Mucosa of descending colon (tissue), 3 donors: ENCODE measurements around the gene CMC1. TPM values are rescaled to one million over a fixed set of nuclear protein-coding genes. Genes with fewer than 3 reads are reported as not detected.

ENCODE experiments used
- ATAC-seq: fragments of 200-7000 bp; cut with Tn5 transposase; one replicate; pipeline ENCODE4 v1.9.1; 2020; ENCODE audit warnings: mild to moderate bottlenecking, moderate library complexity
- DNase-seq, 3 donors: peaks; one replicate each; pipeline ENCODE4 v3.0.0-alpha.2; 2020
- H3K36me3 ChIP-seq: fragments of 200-600 bp; one replicate; pipeline ENCODE4 v1.8.0; 2021; ENCODE audit warnings: low read depth, mild to moderate bottlenecking
- H3K4me1 ChIP-seq: fragments of 200-600 bp; one replicate; pipeline ENCODE4 v1.8.0; 2021; ENCODE audit warnings: low read depth, mild to moderate bottlenecking
- H3K4me3 ChIP-seq: fragments of 200-600 bp; one replicate; pipeline ENCODE4 v1.8.0; 2021; ENCODE audit warnings: mild to moderate bottlenecking
- H3K9me3 ChIP-seq: fragments of 200-600 bp; one replicate; pipeline ENCODE4 v1.8.0; 2021; ENCODE audit warnings: mild to moderate bottlenecking
- intact Hi-C, 2 donors: fragments of 100-400 bp; cut with DNase I in 1 of 2; cut with micrococcal nuclease in 1 of 2; formaldehyde crosslinking; loops; one replicate each; pipeline versions ENCODE4 v1.11.0 to v1.11.1; 2022; cut with DNase I, micrococcal nuclease
- total RNA-seq, 3 donors: library from RNA; stranded (reverse); fragmentation: NEBNext Ultra II Directional in 2 of 3; extraction: Animal tissue kit (Norgen Biotek cat#: 25700) in 2 of 3; gene quantifications; one replicate each; pipeline versions ENCODE4 v1.2.1 to v1.2.4, GENCODE V29; 2021 to 2023
- TF ChIP-seq, protein P1 (sequence below): fragments of 200-600 bp; IDR thresholded peaks from one replicate; pipeline ENCODE4 v1.8.0; 2022; ENCODE audit warnings: antibody characterized with exemption, mild to moderate bottlenecking
- donor health status: DM: no; HTN: no; CAD: no; lungs with moderate emphysema.
- donor health status: DM: no; HTN: no; CAD: no.
- donor health status: DM: no; HTN: yes; CAD: no.

Gene CMC1
- total RNA-seq, 3 donors from 2014 or later: 23.3 to 34.9 (median 31.1) TPM

DNA sequence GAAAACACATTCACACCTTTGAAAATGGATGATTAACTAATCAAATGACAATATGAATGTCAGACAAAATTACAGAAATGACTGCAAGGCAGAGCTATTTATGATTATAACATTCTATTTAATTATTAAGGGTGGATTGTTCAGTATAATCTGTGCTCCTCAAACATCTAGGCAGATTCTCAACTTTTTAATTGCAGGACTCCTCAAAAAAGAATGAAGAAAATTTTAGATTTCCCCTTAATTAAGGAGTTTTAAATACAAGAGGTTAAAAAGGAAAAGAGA lies 22.6 kb upstream of the CMC1 start:
- Histone ChIP-seq H3K4me3 (no peak overlapping the region), H3K36me3 (no peaks in the 10 kb centered on the region), H3K4me1 (no peaks in the 10 kb centered on the region), H3K9me3 (peaks cover 10% of the 10 kb centered on the region)
- ATAC-seq (no peak), DNase-seq (no peak)
- intact Hi-C loops: no loop called here
- TF ChIP-seq, protein P1, sequence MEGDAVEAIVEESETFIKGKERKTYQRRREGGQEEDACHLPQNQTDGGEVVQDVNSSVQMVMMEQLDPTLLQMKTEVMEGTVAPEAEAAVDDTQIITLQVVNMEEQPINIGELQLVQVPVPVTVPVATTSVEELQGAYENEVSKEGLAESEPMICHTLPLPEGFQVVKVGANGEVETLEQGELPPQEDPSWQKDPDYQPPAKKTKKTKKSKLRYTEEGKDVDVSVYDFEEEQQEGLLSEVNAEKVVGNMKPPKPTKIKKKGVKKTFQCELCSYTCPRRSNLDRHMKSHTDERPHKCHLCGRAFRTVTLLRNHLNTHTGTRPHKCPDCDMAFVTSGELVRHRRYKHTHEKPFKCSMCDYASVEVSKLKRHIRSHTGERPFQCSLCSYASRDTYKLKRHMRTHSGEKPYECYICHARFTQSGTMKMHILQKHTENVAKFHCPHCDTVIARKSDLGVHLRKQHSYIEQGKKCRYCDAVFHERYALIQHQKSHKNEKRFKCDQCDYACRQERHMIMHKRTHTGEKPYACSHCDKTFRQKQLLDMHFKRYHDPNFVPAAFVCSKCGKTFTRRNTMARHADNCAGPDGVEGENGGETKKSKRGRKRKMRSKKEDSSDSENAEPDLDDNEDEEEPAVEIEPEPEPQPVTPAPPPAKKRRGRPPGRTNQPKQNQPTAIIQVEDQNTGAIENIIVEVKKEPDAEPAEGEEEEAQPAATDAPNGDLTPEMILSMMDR: no peak

DNA sequence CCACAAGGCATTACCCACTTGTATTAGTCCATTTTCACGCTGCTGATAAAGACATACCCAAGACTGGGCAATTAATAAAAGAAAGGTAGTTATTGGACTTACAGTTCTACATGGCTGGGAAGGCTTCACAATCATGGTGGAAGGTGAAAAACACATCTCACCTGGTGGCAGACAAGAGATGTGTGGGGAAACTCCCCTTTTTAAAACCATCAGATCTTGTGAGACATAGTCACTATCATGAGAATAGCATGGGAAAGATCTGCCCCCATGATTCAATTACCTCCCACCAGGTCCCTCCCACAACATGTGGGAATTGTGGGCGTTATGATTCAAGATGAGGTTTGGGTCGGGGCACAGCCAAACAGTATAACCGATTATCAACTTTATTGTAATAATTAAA lies 17.0 kb upstream of the CMC1 start:
- no peak overlapping the region for H3K4me3 ChIP-seq
- H3K4me1 ChIP-seq: no peaks in the 10 kb centered on the region
- DNase-seq (no peak), ATAC-seq (no peak)
- no peaks in the 10 kb centered on the region for H3K36me3 ChIP-seq
- H3K9me3 ChIP-seq: no peaks in the 10 kb centered on the region
- TF ChIP-seq, protein P1: no peak
- intact Hi-C loops: no loop called here

DNA sequence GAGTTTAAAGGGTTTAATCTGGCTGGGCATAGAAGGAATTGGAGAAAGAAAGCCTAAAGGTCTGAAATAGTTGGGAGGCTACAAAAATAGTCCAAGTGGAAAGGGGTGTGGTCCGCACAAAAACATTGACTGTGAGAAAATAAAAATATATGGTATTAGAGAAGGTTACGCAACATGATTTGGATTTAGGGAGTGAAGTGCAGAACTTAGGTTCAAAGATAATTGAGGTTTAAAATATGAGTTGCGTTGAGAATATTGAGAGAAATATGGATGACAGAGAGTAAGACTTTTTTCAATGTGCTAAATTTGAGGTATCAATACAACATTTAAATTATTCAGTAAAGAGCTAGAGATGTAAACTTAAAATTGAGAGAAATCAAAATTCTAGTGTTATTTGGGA lies 15.4 kb upstream of the CMC1 start:
- Histone ChIP-seq H3K4me3 (no peak overlapping the region), H3K9me3 (no peaks in the 10 kb centered on the region), H3K4me1 (no peaks in the 10 kb centered on the region), H3K36me3 (no peaks in the 10 kb centered on the region)
- no peak for DNase-seq
- TF ChIP-seq, protein P1: no peak
- intact Hi-C loops: no loop called here
- ATAC-seq: no peak

DNA sequence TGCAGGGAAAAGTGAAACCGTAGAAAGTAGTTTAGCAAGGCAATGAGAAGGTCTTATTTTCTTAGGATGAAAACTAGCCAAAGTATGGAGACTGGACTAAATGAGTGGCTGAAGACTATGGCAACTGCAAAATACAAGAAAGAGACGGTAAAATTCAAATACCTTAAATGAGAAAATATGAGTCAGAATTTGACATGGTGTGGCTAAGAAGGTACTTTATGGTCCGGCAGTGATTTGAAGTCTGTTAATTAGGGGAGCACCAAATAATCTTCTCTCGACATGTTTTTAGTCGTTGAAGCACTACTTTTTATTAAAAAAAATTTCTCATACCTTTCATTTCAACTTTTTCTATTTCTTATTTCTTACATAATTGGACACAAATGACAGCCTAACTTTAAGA lies 12.8 kb upstream of the CMC1 start:
- DNase-seq (no peak), ATAC-seq (no peak)
- TF ChIP-seq, protein P1: no peak
- Histone ChIP-seq H3K36me3 (no peaks in the 10 kb centered on the region), H3K9me3 (no peaks in the 10 kb centered on the region), H3K4me3 (no peak overlapping the region), H3K4me1 (no peaks in the 10 kb centered on the region)
- intact Hi-C loops: no loop called here

DNA sequence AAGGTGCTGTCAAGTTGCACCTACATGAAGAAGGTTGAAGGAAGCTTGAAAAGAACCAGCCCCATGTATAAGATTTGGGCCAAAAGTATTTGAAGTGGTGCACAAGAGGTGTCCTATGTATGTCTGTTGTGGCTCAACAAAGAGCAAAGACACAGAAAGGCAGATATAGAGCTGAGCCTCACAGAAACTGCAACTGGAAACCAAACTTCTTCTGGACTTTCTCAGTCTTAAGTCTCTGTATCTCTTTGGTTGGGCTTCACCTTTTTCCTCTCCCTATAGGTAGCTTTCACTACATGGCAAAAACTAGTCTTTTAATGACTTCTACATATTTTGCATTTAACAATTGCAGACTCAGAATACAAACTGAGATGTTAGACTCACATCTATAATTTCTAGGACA lies 8.8 kb upstream of the CMC1 start:
- Histone ChIP-seq H3K4me3 (no peak overlapping the region), H3K36me3 (no peaks in the 10 kb centered on the region), H3K4me1 (no peaks in the 10 kb centered on the region), H3K9me3 (no peaks in the 10 kb centered on the region)
- DNase-seq (no peak), ATAC-seq (no peak)
- TF ChIP-seq, protein P1: no peak
- intact Hi-C loops: no loop called here

DNA sequence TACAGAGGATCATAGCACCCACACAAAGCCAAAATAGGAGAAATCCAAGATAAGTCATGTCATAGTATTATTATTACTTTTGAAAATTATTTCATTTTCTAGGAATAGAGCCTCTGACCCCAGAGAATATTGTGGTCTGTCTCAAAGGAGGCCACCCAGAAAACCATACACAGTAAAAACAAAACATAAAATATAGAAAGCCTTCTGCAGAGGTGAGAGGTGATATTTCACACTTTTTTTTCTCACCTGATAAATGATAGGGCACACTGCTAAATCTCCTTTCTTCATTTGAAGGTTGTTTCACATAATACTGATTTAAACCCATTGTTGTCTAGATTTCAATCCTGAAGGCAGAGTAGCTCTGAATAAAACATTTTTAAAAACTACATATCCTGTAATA lies 7.0 kb upstream of the CMC1 start:
- no peak overlapping the region for H3K4me3 ChIP-seq
- H3K36me3 ChIP-seq: no peaks in the 10 kb centered on the region
- DNase-seq: no peak
- intact Hi-C loops: no loop called here
- H3K4me1 ChIP-seq: no peaks in the 10 kb centered on the region
- no peak for ATAC-seq
- TF ChIP-seq, protein P1: no peak
- no peaks in the 10 kb centered on the region for H3K9me3 ChIP-seq
